Bronchial epithelial cell (primary cell): ENCODE results near the gene PLEKHD1. TPM values are rescaled to one million over a fixed set of nuclear protein-coding genes. Genes with fewer than 3 reads are reported as not detected.

Experiments
- DNase-seq: peaks from one replicate; pipeline ENCODE4 v3.0.0-alpha.2; 2010; ENCODE audit warnings: low read depth
- FAIRE-seq: peaks from 2 replicates; lab custom pipeline; 2011; peaks lifted over from hg19 to GRCh38; lab: Jason Lieb, UNC
- H3K27me3 ChIP-seq: 2 replicates; pipeline ENCODE4 v1.5.1; 2011; ENCODE audit warnings: low read length; ENCODE audit not compliant: control insufficient read depth, insufficient read depth
- H3K36me3 ChIP-seq: 2 replicates; pipeline ENCODE4 v1.5.1; 2011; ENCODE audit warnings: low read length; ENCODE audit not compliant: control insufficient read depth, insufficient read depth
- H3K4me3 ChIP-seq: 2 replicates; pipeline ENCODE4 v1.5.1; 2011; ENCODE audit warnings: mild to moderate bottlenecking, low read depth, low read length, control low read depth
- total RNA-seq: library from RNA; depleted of rRNA; stranded (reverse); fragments of >200 nt; gene quantifications from 2 replicates; pipeline ENCODE4 v1.2.1, GENCODE V29; 2014
- TF ChIP-seq, protein P1 (sequence below): IDR thresholded peaks from 2 replicates; pipeline ENCODE4 v1.5.1; 2011; ENCODE audit warnings: mild to moderate bottlenecking, moderate library complexity, low read length, control low read depth, inconsistent platforms; ENCODE audit not compliant: insufficient read depth, severe bottlenecking

Gene PLEKHD1
- total RNA-seq, 1 donor from 2014 or later = 0.26 TPM

DNA sequence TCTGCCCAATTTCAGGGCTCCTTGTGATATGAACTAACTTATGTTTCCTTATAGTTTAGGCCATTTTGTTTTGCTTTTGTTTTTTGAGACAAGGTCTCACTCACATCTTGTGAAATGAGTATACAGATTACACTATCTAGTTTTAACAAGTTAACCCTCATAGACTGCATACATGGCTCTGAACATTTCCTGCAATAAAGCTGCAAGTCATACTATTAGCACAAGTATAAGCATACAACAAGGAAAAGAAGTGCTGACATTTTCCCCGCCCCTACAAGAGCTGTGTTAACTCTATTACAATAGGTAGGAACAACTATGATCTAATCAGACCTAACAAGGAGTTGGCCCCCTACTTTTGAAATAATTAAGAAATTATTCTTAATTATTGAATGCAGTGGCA is 54.2 kb downstream of the PLEKHD1 start:
- TF ChIP-seq, protein P1, sequence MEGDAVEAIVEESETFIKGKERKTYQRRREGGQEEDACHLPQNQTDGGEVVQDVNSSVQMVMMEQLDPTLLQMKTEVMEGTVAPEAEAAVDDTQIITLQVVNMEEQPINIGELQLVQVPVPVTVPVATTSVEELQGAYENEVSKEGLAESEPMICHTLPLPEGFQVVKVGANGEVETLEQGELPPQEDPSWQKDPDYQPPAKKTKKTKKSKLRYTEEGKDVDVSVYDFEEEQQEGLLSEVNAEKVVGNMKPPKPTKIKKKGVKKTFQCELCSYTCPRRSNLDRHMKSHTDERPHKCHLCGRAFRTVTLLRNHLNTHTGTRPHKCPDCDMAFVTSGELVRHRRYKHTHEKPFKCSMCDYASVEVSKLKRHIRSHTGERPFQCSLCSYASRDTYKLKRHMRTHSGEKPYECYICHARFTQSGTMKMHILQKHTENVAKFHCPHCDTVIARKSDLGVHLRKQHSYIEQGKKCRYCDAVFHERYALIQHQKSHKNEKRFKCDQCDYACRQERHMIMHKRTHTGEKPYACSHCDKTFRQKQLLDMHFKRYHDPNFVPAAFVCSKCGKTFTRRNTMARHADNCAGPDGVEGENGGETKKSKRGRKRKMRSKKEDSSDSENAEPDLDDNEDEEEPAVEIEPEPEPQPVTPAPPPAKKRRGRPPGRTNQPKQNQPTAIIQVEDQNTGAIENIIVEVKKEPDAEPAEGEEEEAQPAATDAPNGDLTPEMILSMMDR = no peak
- Histone ChIP-seq H3K4me3 (no peak overlapping the region), H3K36me3 (no peaks in the 10 kb centered on the region), H3K27me3 (no peaks in the 10 kb centered on the region)
- no peak for FAIRE-seq
- DNase-seq = no peak

DNA sequence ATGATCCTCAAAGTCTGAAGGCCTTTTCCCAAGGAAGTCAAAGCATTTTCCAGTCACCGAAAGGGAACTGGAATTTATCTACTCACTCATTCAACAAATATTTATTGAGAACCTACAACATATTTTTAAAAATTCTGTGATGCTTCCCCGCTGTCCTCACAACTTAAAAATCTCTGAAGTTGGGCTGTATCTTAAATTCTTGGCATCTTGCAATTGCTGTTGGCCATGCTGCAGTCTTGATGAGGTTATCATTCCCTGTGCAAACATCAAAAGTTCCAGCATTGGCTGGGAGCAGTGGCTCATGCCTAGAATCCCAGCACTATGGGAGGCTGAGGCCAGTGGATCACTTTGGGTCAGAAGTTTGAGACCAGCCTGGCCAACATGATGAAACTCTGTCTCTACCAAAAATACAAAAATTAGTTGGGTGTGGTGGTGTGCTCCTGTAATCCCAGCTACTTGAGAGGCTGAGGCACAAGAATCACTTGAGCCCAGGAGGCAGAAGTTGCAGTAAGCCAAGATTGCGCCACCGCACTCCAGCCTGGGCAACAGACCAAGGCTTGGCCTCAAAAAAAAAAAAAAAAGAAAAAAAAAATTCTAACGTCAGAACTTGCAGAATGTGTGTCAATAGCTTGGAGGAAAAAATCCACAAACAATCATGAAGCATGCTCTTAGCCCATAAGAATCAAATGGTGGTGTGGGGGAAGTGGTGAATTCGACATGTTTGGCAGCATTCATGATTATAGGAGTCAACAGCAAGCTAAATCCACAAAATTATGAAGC is 55.3 kb downstream of the PLEKHD1 start:
- FAIRE-seq = no peak
- peak; percentile 87 for DNase-seq
- H3K36me3 ChIP-seq = no peaks in the 10 kb centered on the region
- H3K4me3 ChIP-seq = no peak overlapping the region
- TF ChIP-seq, protein P1 = no peak
- H3K27me3 ChIP-seq = no peaks in the 10 kb centered on the region

DNA sequence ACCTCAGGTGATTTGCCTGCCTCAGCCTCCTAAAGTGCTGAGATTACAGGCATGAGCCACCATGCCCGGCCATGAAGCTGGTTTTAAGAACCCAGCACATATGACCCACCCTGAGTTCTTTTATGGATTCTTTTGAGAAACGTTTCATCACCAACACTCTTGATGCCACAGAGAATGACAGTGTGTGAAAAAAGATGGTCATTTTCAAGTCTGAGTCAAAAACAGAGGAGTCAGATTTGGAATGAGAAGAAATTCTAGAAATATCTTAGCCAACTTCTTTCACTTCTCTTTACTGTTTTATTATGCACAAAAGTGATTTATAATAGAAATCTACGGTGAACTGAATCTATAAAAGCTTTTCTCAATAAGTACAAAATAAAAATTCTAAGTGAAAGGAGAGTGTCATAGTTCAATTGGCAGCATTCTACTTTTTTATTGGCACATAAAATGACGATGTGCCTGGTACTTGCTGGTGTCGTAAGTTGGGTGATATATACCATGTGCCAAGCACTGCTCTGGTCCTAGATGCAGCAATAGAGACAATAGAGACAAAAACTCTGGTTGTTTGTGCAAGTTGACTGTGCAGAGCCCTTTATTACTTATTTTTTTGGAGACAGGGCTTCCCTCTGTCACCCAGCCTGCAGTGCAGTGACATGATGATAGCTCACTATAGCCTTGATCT is 56.3 kb downstream of the PLEKHD1 start:
- no peaks in the 10 kb centered on the region for H3K36me3 ChIP-seq
- H3K27me3 ChIP-seq = no peaks in the 10 kb centered on the region
- FAIRE-seq = no peak
- TF ChIP-seq, protein P1 = no peak
- DNase-seq = no peak
- H3K4me3 ChIP-seq = no peak overlapping the region

DNA sequence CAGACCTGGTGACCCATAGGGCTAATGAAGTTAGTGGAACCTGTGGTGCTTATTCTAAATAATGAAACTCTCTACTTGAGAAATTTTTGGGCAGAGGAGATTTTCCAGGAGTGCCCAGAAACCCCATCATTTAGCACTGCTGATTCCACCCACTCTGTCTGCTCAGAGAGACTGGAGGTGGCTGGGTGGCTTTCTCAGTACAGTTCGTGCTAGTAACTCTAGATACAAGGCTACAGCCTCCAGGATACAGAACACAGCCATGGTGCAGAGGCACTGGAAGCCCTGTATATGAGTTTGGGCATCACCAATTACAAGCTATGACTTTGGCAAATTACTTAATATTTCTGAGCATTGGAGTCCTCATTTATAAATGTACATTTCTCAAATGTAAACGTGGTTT is 57.8 kb downstream of the PLEKHD1 start:
- Histone ChIP-seq H3K27me3 (no peaks in the 10 kb centered on the region), H3K36me3 (no peaks in the 10 kb centered on the region), H3K4me3 (no peak overlapping the region)
- DNase-seq (no peak), FAIRE-seq (no peak)
- TF ChIP-seq, protein P1 = no peak

DNA sequence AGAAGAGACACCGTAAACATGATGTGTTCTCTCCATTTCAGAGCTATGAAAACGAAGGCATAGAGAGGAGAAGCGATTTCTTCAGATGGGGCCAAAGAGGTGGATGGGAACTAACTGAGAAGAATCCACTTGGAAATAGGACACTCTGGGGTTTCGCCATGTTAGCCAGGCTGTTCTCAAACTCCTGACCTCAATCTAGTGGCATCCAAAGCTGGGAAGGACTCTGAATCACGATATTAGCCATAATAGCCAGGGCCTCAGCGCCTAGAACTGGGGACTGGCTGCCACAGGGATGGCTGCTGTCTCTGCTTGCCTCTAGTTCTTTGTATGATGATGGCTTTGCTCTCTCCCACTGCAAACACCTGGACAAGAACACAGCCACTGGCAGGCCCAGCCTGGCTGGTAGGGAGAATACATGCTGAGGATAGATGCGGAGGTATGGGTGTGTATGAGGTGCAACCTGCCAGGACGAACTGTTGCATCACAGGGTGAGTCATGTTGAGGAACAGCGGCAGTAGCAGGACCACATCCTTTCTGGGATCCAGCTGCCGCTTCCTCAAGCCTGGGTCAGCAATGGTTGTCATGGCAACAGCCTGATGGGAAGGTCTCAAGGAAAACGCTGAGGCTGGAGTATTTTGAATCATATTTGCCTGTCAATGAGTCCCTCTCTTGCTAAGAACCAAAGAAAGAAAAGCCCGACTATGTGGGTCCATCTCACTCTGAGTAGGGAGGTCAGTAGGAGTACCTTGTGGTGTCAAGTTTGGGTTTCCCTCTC is 59.0 kb downstream of the PLEKHD1 start:
- FAIRE-seq = peak; percentile 98
- Histone ChIP-seq H3K36me3 (no peaks in the 10 kb centered on the region), H3K27me3 (no peaks in the 10 kb centered on the region), H3K4me3 (no peak overlapping the region)
- peak; percentile 98 for DNase-seq
- TF ChIP-seq, protein P1 = no peak
